ENCODE measurements around the gene RSPH1.

GRCh38 chr21:42438316-42439205, 57.5 kb downstream of the RSPH1 start:
- TF ChIP-seq CTCF (conservative IDR thresholded peaks at IDR 0.05 in 1 of 2, IDR thresholded peaks at IDR 0.05 in 1 of 2; ENCODE audit: extremely low read depth in 1 of 2, insufficient read depth in 1 of 2, low read depth in 1 of 2, low read length in 2 of 2) (no peak), EZH2 (IDR thresholded peaks at IDR 0.05; ENCODE audit: borderline replicate concordance, low read length) (no peak)
